GM23338 (cell line): ENCODE data around the gene ADAP1. TPM values are rescaled to one million over a fixed set of nuclear protein-coding genes. Genes with fewer than 3 reads are reported as not detected.

Source experiments
- ATAC-seq: fragments of 200-7000 bp; cut with Tn5 transposase; 3 replicates; pipeline ENCODE4 v1.9.1; 2020
- DNase-seq: peaks from one replicate; pipeline ENCODE4 v3.0.0-alpha.2; 2015; ENCODE audit warnings: low spot score
- H2AFZ ChIP-seq: fragments of 200-600 bp; sonication (generic); 2 replicates; pipeline ENCODE4 v1.8.0; 2016; ENCODE audit warnings: antibody characterized with exemption, mild to moderate bottlenecking, moderate library complexity
- H3F3A ChIP-seq: fragments of 200-600 bp; sonication (generic); replicated peaks from 2 replicates; pipeline ENCODE4 v1.8.0; 2017; ENCODE audit warnings: antibody characterized with exemption, mixed run types, low read depth
- H3K27ac ChIP-seq: fragments of 200-600 bp; sonication (generic); 2 replicates; pipeline ENCODE4 v1.6.1; 2016; ENCODE audit warnings: low read depth
- H3K27me3 ChIP-seq: fragments of 200-600 bp; sonication (generic); 2 replicates; pipeline ENCODE4 v1.8.0; 2016; ENCODE audit warnings: mild to moderate bottlenecking, mixed run types, moderate library complexity; ENCODE audit not compliant: insufficient read depth
- H3K36me3 ChIP-seq: fragments of 200-600 bp; sonication (generic); 2 replicates; pipeline ENCODE4 v1.8.0; 2016; ENCODE audit warnings: mild to moderate bottlenecking; ENCODE audit not compliant: insufficient read depth
- H3K4me1 ChIP-seq: fragments of 200-600 bp; sonication (generic); 2 replicates; pipeline ENCODE4 v1.8.0; 2016; ENCODE audit warnings: mild to moderate bottlenecking, moderate library complexity; ENCODE audit not compliant: insufficient read depth
- H3K4me2 ChIP-seq: fragments of 200-600 bp; sonication (generic); 2 replicates; pipeline ENCODE4 v1.7.1; 2017; ENCODE audit warnings: mixed run types
- H3K4me3 ChIP-seq: fragments of 200-600 bp; sonication (generic); 2 replicates; pipeline ENCODE4 v1.6.1; 2016; ENCODE audit warnings: mixed run types
- H3K79me2 ChIP-seq: fragments of 200-600 bp; sonication (generic); replicated peaks from 2 replicates; pipeline ENCODE4 v1.8.0; 2017; ENCODE audit warnings: mild to moderate bottlenecking; ENCODE audit not compliant: insufficient read depth
- H3K9me2 ChIP-seq: fragments of 200-600 bp; sonication (generic); 2 replicates; pipeline ENCODE4 v1.8.0; 2017; ENCODE audit not compliant: insufficient read depth
- H4K20me1 ChIP-seq: fragments of 200-600 bp; sonication (generic); replicated peaks from 2 replicates; pipeline ENCODE4 v1.8.0; 2017; ENCODE audit warnings: mild to moderate bottlenecking; ENCODE audit not compliant: insufficient read depth
- H3K27ac Mint-ChIP-seq: 2 replicates; pipeline ENCODE4 v1.8.0; 2020; ENCODE audit warnings: inconsistent platforms, mild to moderate bottlenecking, moderate library complexity, mixed read lengths
- H3K27me3 Mint-ChIP-seq: 3 replicates; pipeline ENCODE4 v1.8.0; 2022; ENCODE audit warnings: low read depth, mild to moderate bottlenecking, moderate library complexity, mixed read lengths, inconsistent platforms; ENCODE audit not compliant: insufficient read depth, poor library complexity
- H3K36me3 Mint-ChIP-seq: 3 replicates; pipeline ENCODE4 v1.8.0; 2021; ENCODE audit warnings: low read depth, mild to moderate bottlenecking, inconsistent platforms, moderate library complexity, mixed read lengths
- H3K4me1 Mint-ChIP-seq: 3 replicates; pipeline ENCODE4 v1.8.0; 2020; ENCODE audit warnings: mild to moderate bottlenecking, inconsistent platforms, mixed read lengths
- H3K4me3 Mint-ChIP-seq: 3 replicates; pipeline ENCODE4 v1.8.0; 2021; ENCODE audit warnings: moderate library complexity, mild to moderate bottlenecking, inconsistent platforms, mixed read lengths
- H3K9me3 Mint-ChIP-seq: 3 replicates; pipeline ENCODE4 v1.8.0; 2020; ENCODE audit warnings: moderate library complexity, mild to moderate bottlenecking, inconsistent platforms, mixed read lengths
- CREB1 ChIP-seq: fragments of 250-450 bp; sonication (Bioruptor Pico); IDR thresholded peaks from 2 replicates; pipeline ENCODE4 v1.5.0; 2020; ENCODE audit warnings: low read depth, mild to moderate bottlenecking, moderate library complexity
- CTCF ChIP-seq, 2 experiments: fragments of 200-600 bp in 1 of 2; sonication (generic) in 1 of 2; conservative IDR thresholded peaks; 2 replicates each; pipeline versions ENCODE4 v1.5.1 to v1.6.1; 2016 to 2017; ENCODE audit warnings: antibody characterized with exemption in 2 of 2, low read depth in 2 of 2, mild to moderate bottlenecking in 2 of 2, moderate library complexity in 1 of 2
- EZH2phosphoT487 ChIP-seq: fragments of 200-600 bp; sonication (generic); IDR thresholded peaks from one replicate; pipeline ENCODE4 v1.8.1; 2018; ENCODE audit warnings: antibody characterized with exemption; ENCODE audit not compliant: unreplicated experiment
- JUNB ChIP-seq: IDR thresholded peaks from one replicate; pipeline ENCODE4 v1.6.1; 2016; ENCODE audit warnings: antibody characterized with exemption; ENCODE audit not compliant: unreplicated experiment
- POLR2AphosphoS5 ChIP-seq: IDR thresholded peaks from 2 replicates; pipeline ENCODE4 v1.6.1; 2016; ENCODE audit warnings: antibody characterized with exemption, low read depth
- ZNF114 ChIP-seq: fragments of 250-450 bp; sonication (Bioruptor Pico); IDR thresholded peaks from 2 replicates; pipeline ENCODE4 v1.5.0; 2020; ENCODE audit warnings: mild to moderate bottlenecking, moderate library complexity
- ZNF331 ChIP-seq: fragments of 250-450 bp; sonication (Bioruptor Pico); IDR thresholded peaks from 2 replicates; pipeline ENCODE4 v1.5.0; 2020; ENCODE audit warnings: low read depth, mild to moderate bottlenecking, moderate library complexity
- ZNF462 ChIP-seq: fragments of 250-450 bp; sonication (Bioruptor Pico); IDR thresholded peaks from 2 replicates; pipeline ENCODE4 v1.5.0; 2020; ENCODE audit warnings: mild to moderate bottlenecking, moderate library complexity
- polyA plus RNA-seq: library from polyadenylated mRNA; unstranded; fragments of >200 nt; fragmentation: Nextera tagmentation; extraction: Ambion mirVana; gene quantifications from 2 replicates; pipeline ENCODE4 v1.2.1, GENCODE V29; 2016
- total RNA-seq: library from RNA; depleted of rRNA; stranded (reverse); fragments of >200 nt; shearing (Covaris generic); gene quantifications from 2 replicates; pipeline ENCODE4 v1.2.3, GENCODE V29; 2014
- TF ChIP-seq, protein P1 (sequence below): IDR thresholded peaks from 2 replicates; pipeline ENCODE4 v1.6.1; 2016; ENCODE audit warnings: antibody characterized with exemption

The ADAP1 gene
- total and polyA plus RNA-seq, 2 experiments from 2014 or later: 2.2 to 9.6 TPM

- TF ChIP-seq ZNF462 (no peak), CREB1 (no peak), ZNF331 (CRISPR knock-in tag) (no peak), POLR2AphosphoS5 (no peak), JUNB (no peak)
- TF ChIP-seq, protein P1, sequence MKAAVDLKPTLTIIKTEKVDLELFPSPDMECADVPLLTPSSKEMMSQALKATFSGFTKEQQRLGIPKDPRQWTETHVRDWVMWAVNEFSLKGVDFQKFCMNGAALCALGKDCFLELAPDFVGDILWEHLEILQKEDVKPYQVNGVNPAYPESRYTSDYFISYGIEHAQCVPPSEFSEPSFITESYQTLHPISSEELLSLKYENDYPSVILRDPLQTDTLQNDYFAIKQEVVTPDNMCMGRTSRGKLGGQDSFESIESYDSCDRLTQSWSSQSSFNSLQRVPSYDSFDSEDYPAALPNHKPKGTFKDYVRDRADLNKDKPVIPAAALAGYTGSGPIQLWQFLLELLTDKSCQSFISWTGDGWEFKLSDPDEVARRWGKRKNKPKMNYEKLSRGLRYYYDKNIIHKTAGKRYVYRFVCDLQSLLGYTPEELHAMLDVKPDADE: no peak
Observed at GRCh38 chr7:899806-900205, 54.7 kb downstream of the ADAP1 start (continued).

DNA sequence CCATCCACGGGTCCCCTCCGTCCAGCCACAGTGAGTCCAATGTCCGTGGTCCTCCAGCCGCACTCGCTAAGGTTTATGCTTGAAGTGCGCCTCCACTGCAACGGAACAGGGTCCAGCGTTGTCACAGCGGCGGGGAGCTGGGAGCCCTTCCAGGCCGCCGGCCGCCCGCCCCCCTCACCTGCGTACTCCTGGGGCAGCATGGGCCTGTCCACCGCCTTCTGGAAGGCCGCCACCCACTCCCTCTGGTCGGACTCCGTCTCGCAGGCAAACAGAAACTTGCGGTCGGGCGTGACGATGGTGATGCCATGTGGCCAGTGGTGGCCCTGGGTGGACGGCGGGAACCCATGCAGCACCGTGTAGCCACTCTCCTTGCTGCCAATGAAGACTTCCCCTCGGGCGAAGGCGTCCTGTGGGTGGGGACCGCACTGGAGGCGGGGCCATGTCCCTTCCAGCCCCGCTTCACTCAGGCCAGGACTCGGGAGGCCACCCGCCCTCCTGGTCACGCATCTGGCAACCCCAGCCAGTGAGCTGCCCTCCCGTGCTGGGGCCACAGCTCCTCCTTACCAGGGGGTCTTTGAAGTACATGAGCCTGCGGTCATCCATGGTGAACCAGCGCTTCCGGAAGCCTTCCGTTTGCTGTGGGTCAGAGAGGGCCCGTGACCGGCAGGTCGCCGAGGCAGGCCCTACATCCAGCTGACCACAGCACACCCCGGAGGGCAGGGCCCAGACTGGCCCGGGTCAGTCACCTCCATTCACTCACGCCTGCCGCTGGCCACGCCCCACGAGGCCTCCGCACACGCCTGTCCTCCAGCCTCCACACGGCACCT, 55.4 kb downstream of the ADAP1 start:
- H3K4me1 ChIP-seq: no peaks in the 10 kb centered on the region
- H3K9me2 ChIP-seq: no peaks in the 10 kb centered on the region
- no peaks in the 10 kb centered on the region for H3K36me3 ChIP-seq
- peaks cover 10% of the 10 kb centered on the region for H3K27me3 Mint-ChIP-seq
- H3K4me3 Mint-ChIP-seq: no peak overlapping the region
- H2AFZ ChIP-seq: no peak overlapping the region
- H3K36me3 Mint-ChIP-seq: peaks cover 23% of the 10 kb centered on the region
- no peak overlapping the region for H3K4me3 ChIP-seq
- no peak overlapping the region; the same call in 1 of the 2 replicates for H3K27ac Mint-ChIP-seq
- no peaks in the 10 kb centered on the region for H4K20me1 ChIP-seq
- no peaks in the 10 kb centered on the region for H3K9me3 Mint-ChIP-seq
- H3K27ac ChIP-seq: no peak overlapping the region
- H3F3A ChIP-seq: 0 out of 2 replicates have a peak, but pooled peaks cover 4% of the 10 kb centered on the region
- no peaks in the 10 kb centered on the region for H3K27me3 ChIP-seq
- DNase-seq (no peak), ATAC-seq (peak; percentile 2; the same call in 2 of the 3 replicates)
- H3K4me2 ChIP-seq: no peak overlapping the region
- no peaks in the 10 kb centered on the region; the same call in 2 of the 3 replicates for H3K4me1 Mint-ChIP-seq
- H3K79me2 ChIP-seq: no peaks in the 10 kb centered on the region
- no peak for TF ChIP-seq CTCF (conservative IDR thresholded peaks at IDR 0.05; ENCODE audit: low read depth in 2 of 2)
- no peak for TF ChIP-seq ZNF114
- TF ChIP-seq EZH2phosphoT487: no peak
